CD4-positive, alpha-beta T cell treated with Interleukin-10 for 1 hour (primary cell): ENCODE data around the gene KLRC2.
A peak's percentile ranks its signal among the peaks of the same experiment; 100 is the strongest.
"Not testable (repeated sequence)": the region's sequence is repeated elsewhere in the genome, so short reads cannot be mapped to it uniquely, and the experiment has no call there.

Experiments used
- DNase-seq: peaks from one replicate; pipeline ENCODE4 v3.0.0-alpha.2; 2020

Gene KLRC2

DNA sequence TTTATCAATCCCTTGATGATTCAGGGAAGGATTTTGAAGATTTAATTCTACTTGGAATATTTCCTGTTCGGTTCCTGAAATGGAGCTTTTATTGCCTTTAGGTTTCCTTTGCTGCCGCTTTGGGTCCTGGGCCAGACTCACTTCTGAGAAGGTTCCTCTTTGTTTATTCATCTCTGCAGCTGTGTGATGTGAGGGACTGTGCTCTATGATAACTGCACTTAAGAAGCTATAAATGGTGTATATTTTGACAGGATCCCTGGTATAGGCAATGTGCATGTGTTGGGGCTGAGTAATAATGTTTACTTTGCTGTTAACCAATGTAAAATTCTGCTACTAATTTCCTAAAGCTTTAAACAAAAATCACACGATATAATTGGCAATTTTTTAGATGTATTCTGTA is at the start of gene KLRC2:
Gene KLRC2 (minus strand): TSS at position 195 of the 400 bp plus-strand sequence. CDS start 24 bp downstream, at position 171.
- DNase-seq = not testable (repeated sequence)

DNA sequence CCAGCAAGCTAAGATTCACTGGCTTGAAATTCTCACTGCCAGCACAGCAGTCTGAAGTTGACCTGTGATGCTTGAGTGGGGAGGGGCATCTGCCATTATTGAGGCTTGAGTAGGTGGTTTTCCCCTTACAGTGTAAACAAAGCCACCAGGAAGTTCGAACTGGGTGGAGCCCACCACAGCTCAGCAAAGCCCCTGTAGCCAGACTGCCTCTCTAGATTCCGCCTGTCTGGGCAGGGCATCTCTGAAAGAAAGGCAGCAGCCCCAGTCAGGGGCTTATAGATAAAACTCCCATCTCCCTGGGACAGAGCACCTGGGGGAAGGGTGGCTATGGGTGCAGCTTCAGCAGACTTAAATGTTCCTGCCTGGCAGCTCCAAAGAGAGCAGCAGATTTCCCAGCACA is 46.1 kb upstream of the KLRC2 start:
- DNase-seq = peak; percentile 49

DNA sequence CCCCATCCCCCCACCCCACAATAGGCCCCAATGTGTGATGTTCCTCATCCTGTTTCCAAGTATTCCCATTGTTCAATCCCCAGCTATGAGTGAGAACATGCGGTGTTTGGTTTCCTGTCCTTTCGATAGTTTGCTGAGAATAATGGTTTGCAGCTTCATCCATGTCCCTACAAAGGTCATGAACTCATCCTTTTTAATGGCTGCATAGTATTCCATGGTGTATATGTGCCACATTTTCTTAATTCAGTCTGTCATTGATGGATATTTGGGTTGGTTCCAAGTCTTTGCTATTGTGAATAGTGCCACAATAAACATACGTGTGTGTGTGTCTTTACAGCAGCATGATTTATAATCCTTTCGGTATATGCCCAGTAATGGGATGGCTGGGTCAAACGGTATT is 37.0 kb upstream of the KLRC2 start:
- DNase-seq = not testable (repeated sequence)

DNA sequence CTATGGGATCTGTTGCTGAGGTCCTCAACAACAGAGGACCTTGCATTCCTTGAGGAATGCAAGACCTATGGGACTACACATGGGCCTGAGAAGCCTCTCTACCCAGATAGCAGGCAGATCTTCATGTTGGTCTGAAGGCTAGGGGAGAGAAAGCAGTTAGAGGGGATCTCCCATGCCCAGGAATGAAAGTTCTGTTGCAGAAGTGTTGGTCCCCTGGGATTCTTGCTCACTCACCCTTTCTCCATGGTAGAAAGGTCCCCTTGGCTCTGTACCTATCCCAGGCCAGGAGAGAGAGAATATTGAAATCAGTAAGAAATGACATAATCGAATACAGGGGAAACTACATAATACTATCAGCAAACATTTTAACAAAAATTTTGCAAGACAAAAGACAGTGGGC is 33.9 kb upstream of the KLRC2 start:
- no peak for DNase-seq

DNA sequence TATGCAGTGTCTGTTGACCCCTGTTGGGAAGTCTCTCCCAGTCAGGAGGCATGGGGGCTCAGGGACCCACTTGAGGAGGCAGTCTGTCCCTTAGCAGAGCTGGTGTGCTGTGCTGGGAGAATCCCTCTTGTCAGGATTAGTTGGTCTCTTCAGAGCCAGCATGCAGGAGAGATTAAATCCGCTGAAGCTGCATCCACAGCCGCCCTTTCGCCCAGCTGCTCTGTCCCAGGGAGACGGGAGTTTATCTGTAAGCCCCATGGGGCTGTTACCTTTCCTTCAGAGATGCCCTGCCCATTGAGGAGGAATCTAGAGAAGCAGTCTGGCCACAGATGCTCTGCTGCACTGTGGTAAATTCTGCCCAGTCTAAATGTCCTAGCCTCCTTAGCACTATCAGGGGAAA is 30.5 kb upstream of the KLRC2 start:
- DNase-seq = no peak

GRCh38 chr12:10457760-10458159 is 21.9 kb upstream of the KLRC2 start:
- DNase-seq = no peak

GRCh38 chr12:10456856-10457255 is 21.0 kb upstream of the KLRC2 start:
- DNase-seq = no peak

DNA sequence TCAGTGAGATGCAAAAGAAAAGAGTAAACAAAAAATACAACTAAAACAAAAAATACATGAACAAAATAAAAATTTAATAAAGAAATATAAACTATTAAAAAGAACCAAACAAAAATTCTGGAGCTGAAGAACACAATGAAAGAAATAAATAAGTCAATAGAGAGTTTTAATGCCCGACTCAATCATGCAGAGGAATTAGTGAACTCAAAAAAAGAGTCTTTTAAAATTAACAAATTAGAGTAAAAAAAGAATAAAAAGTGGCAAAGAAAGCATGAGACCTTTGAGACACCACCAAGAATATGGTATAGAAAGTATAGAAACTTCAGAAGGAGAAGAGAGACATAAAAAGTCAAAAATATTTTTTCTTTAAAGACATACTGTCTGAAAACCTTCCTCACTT is 20.0 kb upstream of the KLRC2 start:
- DNase-seq = no peak

DNA sequence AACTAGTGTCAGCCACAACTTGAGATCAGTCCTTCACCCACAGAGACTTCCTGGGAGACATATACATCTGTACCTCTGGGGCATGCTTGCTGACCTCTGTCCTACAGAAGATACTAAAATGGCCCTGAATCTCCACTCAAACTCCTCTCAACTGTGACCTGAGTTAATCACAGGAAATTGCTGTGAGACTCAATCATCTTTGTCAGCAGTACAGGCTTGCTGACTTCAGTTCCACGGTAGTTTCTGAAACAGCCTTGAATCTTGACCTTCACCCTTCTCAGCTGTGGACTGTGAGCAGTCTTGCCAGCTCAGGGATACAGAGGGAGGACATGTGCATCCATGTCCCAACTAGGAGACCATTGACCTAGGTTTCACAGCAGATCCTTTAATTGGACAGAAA is 18.7 kb upstream of the KLRC2 start:
- no peak for DNase-seq

DNA sequence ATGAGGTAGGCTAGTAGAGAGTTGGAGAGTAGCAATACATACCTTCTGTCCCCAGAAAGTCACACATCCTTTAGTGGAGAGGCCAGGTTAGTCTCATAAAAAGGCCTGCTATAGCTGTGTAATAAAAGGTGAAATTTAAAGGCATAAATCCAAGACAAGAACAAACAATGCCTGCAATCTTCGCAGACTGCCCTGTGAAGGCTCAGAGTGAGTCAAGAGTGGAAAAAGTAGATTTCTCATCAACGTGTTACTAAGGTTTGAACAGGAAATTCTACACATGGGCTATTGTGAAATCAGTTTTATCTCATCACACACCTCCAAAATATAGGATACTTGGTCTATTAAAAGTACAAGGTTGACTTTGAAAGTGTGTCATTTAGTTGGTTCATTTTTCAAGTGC is 17.3 kb upstream of the KLRC2 start, which contains the start of gene KLRC1:
Gene KLRC1 (minus strand): TSS at position 222 of the 400 bp plus-strand sequence. CDS start 2,221 bp downstream, outside the sequence.
- no peak for DNase-seq

GRCh38 chr12:10448236-10448635 is 12.4 kb upstream of the KLRC2 start:
- no peak for DNase-seq

DNA sequence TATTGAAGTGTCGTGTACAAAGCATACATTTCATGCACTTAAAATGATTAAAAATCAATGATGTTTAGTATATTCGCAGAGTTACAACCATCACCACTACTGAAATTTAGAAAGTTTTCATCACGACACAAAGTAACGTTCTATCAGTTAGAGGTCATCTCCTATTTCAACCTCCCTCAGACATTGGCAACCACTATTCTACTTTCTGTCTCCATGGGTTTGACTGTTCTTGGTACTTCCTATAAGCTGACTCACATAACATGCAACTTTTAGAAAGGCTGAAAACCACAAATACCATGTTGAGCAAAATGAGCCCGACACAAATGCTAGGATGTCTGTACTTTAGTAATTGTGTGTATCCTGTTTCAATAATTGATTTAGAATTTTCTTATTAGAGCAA is 10.2 kb upstream of the KLRC2 start:
- not testable (repeated sequence) for DNase-seq

DNA sequence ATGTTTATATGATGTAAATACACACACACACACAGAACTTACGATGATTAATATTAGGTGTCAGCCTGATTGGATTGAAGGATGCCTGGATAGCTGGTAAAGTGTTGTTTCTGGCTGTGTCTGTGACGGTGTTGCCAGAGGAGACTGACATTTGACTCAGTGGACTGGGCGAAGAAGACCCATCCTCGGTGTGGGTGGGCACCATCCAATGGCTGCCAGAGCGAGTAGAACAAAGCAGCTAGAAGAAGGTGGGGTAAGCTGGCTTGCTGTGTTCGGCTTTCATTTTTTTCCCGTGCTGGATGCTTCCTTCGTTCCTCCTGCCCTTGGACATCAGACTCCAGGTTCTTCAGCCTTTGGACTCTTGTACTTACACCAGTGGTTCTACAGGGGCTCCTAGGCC is 5.3 kb upstream of the KLRC2 start:
- not testable (repeated sequence) for DNase-seq

GRCh38 chr12:10439608-10440274 is 3.9 kb upstream of the KLRC2 start:
- DNase-seq = not testable (repeated sequence)

DNA sequence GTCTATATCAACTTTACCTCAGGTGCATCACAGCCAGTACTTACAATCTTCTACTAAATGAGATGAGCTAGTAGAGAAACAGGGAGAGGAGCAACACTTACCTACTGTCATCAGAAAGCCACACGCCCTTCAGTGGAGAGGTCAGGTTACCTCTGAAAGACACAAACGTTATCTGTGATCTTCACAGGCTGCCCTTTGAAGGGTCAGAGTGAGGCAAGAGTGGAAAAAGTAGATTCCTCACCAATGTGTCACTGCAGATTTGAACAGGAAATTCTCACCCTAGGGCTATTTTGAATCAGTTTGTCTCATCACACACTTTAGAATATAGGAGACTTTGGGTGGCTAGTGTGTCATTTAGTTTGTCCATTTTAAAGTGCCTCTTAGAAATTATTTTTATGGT is 1.8 kb upstream of the KLRC2 start:
- not testable (repeated sequence) for DNase-seq

DNA sequence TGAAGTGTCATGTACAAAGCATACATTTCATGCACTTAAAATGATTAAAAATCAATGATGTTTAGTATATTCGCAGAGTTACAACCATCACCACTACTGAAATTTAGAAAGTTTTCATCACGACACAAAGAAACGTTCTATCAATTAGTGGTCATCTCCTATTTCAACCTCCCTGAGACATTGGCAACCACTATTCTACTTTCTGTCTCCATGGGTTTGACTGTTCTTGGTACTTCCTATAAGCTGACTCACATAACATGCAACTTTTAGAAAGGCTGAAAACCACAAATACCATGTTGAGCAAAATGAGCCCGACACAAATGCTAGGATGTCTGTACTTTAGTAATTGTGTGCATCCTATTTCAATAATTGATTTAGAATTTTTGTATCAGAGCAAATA is 5.2 kb downstream of the KLRC2 start:
- DNase-seq = not testable (repeated sequence)

- DNase-seq = not testable (repeated sequence)
Observed at GRCh38 chr12:10425938-10426337, 9.9 kb downstream of the KLRC2 start.

DNA sequence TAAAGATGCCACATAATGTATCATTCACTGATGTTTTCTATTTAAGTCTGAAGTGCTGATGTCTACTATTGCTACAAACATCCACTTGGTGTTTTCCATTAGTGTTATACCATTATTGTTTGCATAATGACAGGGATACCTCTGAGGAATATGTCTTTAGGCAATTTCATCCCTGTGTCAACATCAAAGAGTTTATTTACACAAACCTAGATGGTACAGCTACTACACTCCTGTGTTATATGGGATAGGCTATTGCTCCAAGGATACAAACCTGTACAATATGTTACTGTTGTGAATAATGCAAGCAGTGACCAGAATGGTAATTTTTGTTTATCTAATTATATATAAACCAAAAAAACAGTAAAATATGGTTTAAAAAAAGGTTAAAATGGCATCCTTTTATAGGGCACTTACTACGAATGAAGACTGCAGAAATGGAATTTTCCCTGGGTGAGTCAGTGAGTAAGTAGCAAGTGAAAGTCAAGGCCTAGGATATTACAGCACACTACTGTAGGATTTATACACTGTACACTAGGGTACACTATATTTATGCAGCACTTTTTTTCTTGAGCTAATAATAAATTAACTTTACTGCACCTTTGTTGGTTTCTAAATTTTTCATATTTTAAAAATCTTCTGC is 11.4 kb downstream of the KLRC2 start:
- DNase-seq = not testable (repeated sequence)

DNA sequence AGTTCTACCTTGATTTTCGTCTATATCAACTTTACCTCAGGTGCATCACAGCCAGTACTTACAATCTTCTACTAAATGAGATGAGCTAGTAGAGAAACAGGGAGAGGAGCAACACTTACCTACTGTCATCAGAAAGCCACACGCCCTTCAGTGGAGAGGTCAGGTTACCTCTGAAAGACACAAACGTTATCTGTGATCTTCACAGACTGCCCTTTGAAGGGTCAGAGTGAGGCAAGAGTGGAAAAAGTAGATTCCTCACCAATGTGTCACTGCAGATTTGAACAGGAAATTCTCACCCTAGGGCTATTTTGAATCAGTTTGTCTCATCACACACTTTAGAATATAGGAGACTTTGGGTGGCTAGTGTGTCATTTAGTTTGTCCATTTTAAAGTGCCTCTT is 13.7 kb downstream of the KLRC2 start:
- not testable (repeated sequence) for DNase-seq

DNA sequence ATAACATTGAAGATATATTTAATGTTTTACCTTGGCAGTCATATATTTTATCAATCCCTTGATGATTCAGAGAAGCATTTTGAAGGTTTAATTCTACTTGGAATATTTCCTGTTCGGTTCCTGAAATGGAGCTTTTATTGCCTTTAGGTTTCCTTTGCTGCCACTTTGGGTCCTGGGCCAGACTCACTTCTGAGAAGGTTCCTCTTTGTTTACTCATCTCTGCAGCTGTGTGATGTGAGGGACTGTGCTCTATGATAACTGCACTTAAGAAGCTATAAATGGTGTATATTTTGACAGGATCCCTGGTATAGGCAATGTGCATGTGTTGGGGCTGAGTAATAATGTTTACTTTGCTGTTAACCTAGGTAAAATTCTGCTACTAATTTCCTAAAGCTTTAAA is 15.5 kb downstream of the KLRC2 start, which contains the start of gene KLRC3:
Gene KLRC3 (minus strand): TSS at position 262 of the 400 bp plus-strand sequence. CDS start 45 bp downstream, at position 217.
- not testable (repeated sequence) for DNase-seq

DNA sequence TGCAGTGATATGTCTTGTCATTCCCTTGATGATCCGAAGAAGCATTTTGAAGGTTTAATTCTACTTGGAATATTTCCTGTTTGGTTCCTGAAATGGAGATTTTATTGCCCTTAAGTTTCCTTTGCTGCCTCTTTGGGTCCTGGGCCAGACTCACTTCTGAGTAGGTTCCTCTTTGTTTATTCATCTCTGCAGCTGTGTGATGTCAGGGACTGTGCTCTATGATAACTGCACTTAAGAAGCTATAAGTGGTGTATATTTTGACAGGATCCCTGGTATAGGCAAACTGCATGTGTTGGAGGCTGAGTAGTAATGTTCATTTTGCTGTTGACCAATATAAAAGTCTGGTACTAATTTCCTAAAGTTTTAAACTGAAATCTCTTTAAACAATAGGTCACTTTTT is 26.4 kb downstream of the KLRC2 start, which contains the start of gene KLRC4:
Gene KLRC4 (minus strand): TSS at position 366 of the 400 bp plus-strand sequence. CDS start 182 bp downstream, at position 184.
- DNase-seq = peak; percentile 45

- DNase-seq = no peak
Observed at GRCh38 chr12:10408842-10409241, 27.0 kb downstream of the KLRC2 start.

DNA sequence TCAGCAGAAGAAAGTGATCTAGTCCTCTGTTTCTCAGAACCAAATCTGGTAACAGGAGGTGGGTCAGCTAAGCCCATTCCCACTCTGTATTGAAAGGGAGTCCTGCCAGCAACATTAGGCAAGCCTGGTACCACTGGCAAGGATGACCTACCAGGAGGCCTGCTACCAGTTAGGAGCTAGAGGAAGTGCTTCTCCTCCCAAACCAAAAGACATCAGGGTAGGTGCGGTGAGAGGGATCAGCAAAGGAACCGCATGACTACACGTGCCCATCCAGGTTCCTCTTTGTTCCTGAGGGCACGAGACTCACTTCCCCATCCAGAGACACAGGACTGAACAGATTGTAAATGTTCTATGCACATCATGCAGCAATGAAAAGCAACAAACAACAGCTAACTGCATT is 29.1 kb downstream of the KLRC2 start:
- no peak for DNase-seq

DNA sequence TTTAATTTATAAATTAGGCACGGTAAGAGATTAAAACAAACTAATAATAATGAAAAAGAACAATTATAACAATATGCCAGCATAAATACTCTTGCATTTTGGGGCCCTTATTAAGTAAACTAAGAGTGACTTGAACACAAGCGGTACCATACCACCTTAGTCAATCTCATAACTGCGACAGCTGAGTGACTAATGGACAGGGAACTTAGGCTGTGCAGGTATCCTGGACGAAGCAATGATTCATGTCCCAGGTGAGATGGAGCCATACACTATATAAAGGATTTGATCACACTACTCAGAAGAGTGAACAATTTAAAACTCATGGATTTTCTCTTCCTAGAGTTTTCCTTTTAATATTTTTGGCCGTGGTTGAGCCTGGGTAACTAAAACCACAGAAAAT is 30.5 kb downstream of the KLRC2 start:
- no peak for DNase-seq
